Breast epithelium (tissue), 4 donors: ENCODE measurements around the gene GALNT7. TPM values are rescaled to one million over a fixed set of nuclear protein-coding genes. Genes with fewer than 3 reads are reported as not detected.

ENCODE experiments used
- DNase-seq, 2 donors: peaks; one replicate each; pipeline ENCODE4 v3.0.0-alpha.2; 2019; ENCODE audit warnings: low spot score in 2 of 2
- H3K27ac ChIP-seq, 2 donors: fragments of 200-600 bp; sonication (generic) in 1 of 2; one replicate each; pipeline ENCODE4 v1.5.1; 2016 to 2019; ENCODE audit warnings: mild to moderate bottlenecking in 1 of 2
- H3K27me3 ChIP-seq, 2 donors: fragments of 200-600 bp; sonication (generic) in 1 of 2; one replicate each; pipeline versions ENCODE4 v1.5.1 to v1.6.0; 2017 to 2019; ENCODE audit warnings: control low read depth in 1 of 2, mild to moderate bottlenecking in 1 of 2
- H3K36me3 ChIP-seq: fragments of 200-600 bp; one replicate; pipeline ENCODE4 v1.5.1; 2019
- H3K4me1 ChIP-seq, 2 donors: fragments of 200-600 bp; sonication (generic); one replicate each; pipeline ENCODE4 v1.5.1; 2016 to 2019; ENCODE audit warnings: control low read depth in 1 of 2
- H3K4me3 ChIP-seq, 3 donors: fragments of 200-600 bp; sonication (generic); 1 replicate in 2 of 3; 2 replicates in 1 of 3; pipeline ENCODE4 v1.5.1; 2016 to 2019; ENCODE audit warnings: mild to moderate bottlenecking in 3 of 3, moderate library complexity in 2 of 3
- H3K9me3 ChIP-seq, 2 donors: fragments of 200-600 bp; sonication (generic) in 1 of 2; one replicate each; pipeline ENCODE4 v1.5.1; 2016 to 2019; ENCODE audit warnings: control low read depth in 1 of 2
- CTCF ChIP-seq, 3 donors: fragments of 450-650 bp; IDR thresholded peaks; one replicate each; pipeline ENCODE4 v1.5.1; 2016 to 2017; ENCODE audit warnings: antibody characterized with exemption in 3 of 3, mild to moderate bottlenecking in 3 of 3, moderate library complexity in 3 of 3
- POLR2A ChIP-seq: fragments of 450-650 bp; IDR thresholded peaks from one replicate; pipeline ENCODE4 v1.6.1; 2016; ENCODE audit warnings: antibody characterized with exemption, mild to moderate bottlenecking, moderate library complexity
- POLR2AphosphoS5 ChIP-seq, 3 donors: sonication (generic); formaldehyde crosslinking; IDR thresholded peaks; one replicate each; pipeline ENCODE4 v1.6.1; 2017; ENCODE audit warnings: antibody characterized with exemption in 3 of 3
- intact Hi-C: fragments of 100-400 bp; cut with DNase I; formaldehyde crosslinking; loops from one replicate; pipeline ENCODE4 v1.15.1; 2023; ENCODE audit warnings: low total_unique reads
- total RNA-seq, 3 donors: library from RNA; depleted of rRNA; stranded (reverse); fragments of >200 nt; gene quantifications; one replicate each; pipeline ENCODE4 v1.1.0, GENCODE V29; 2016

The GALNT7 gene
- total RNA-seq, 3 donors from 2014 or later: 10.7 to 67.2 (median 52.2) TPM

GRCh38 chr4:173330590-173330989 lies 162.0 kb downstream of the GALNT7 start:
- H3K4me3 ChIP-seq: no peak overlapping the region

GRCh38 chr4:173332021-173332487 lies 163.4 kb downstream of the GALNT7 start:
- no peak for TF ChIP-seq POLR2AphosphoS5 (IDR thresholded peaks at IDR 0.05)
- no peak for TF ChIP-seq CTCF (IDR thresholded peaks at IDR 0.05)
- no peak for TF ChIP-seq POLR2A
- Histone ChIP-seq H3K27ac (no peak overlapping the region), H3K4me3 (peak overlapping the region in 2 of 3 donors; percentile 80 to 97)

More at GRCh38 chr4:173330590-173330989, 162.0 kb downstream of the GALNT7 start:
- Histone ChIP-seq H3K36me3 (no peaks in the 10 kb centered on the region), H3K9me3 (no peaks in the 10 kb centered on the region), H3K4me1 (peaks cover 0 to 4% of the 10 kb centered on the region in 2 donors), H3K27ac (no peak overlapping the region), H3K27me3 (no peaks in the 10 kb centered on the region)
- DNase-seq: no peak
- intact Hi-C loops: no loop called here
- TF ChIP-seq POLR2A (no peak), POLR2AphosphoS5 (IDR thresholded peaks at IDR 0.05) (no peak), CTCF (IDR thresholded peaks at IDR 0.05) (no peak)

GRCh38 chr4:173332963-173333657 lies 164.5 kb downstream of the GALNT7 start:
- DNase-seq: no peak
- no peaks in the 10 kb centered on the region for H3K9me3 ChIP-seq
- peak overlapping the region; percentile 80 to 97 (median 83) for H3K4me3 ChIP-seq
- H3K4me1 ChIP-seq: peaks cover 0 to 4% of the 10 kb centered on the region in 2 donors
- no peaks in the 10 kb centered on the region for H3K27me3 ChIP-seq
- intact Hi-C loops: no loop called here
- no peaks in the 10 kb centered on the region for H3K36me3 ChIP-seq
- peak overlapping the region; percentile 99 to 100 for H3K27ac ChIP-seq
- TF ChIP-seq CTCF (IDR thresholded peaks at IDR 0.05): no peak
- TF ChIP-seq POLR2AphosphoS5 (IDR thresholded peaks at IDR 0.05): no peak
- no peak for TF ChIP-seq POLR2A

More at GRCh38 chr4:173332021-173332487, 163.4 kb downstream of the GALNT7 start:
- Histone ChIP-seq H3K36me3 (no peaks in the 10 kb centered on the region), H3K4me1 (peaks cover 0 to 4% of the 10 kb centered on the region in 2 donors), H3K9me3 (no peaks in the 10 kb centered on the region), H3K27me3 (no peaks in the 10 kb centered on the region)
- DNase-seq: no peak
- intact Hi-C loops: no loop called here

GRCh38 chr4:173333658-173334084 lies 165.1 kb downstream of the GALNT7 start:
- intact Hi-C loops: no loop called here
- Histone ChIP-seq H3K27ac (peak overlapping the region; percentile 99 to 100), H3K36me3 (no peaks in the 10 kb centered on the region), H3K9me3 (no peaks in the 10 kb centered on the region), H3K4me1 (peaks cover 0 to 4% of the 10 kb centered on the region in 2 donors), H3K4me3 (peak overlapping the region; percentile 80 to 97 (median 83)), H3K27me3 (no peaks in the 10 kb centered on the region)
- TF ChIP-seq CTCF (IDR thresholded peaks at IDR 0.05) (no peak), POLR2AphosphoS5 (IDR thresholded peaks at IDR 0.05) (no peak), POLR2A (no peak)
- peak; percentile 29 to 63 for DNase-seq
